Ishikawa (cell line): ENCODE measurements around the gene ADA.

ENCODE experiments used
- CEBPB ChIP-seq: IDR thresholded peaks from 2 replicates; pipeline ENCODE4 v1.6.1; 2012
- EGR1 ChIP-seq: IDR thresholded peaks from 2 replicates; pipeline ENCODE4 v1.6.1; 2012
- EP300 ChIP-seq: IDR thresholded peaks from 2 replicates; pipeline ENCODE4 v1.6.1; 2012; ENCODE audit warnings: borderline replicate concordance
- FOXM1 ChIP-seq: IDR thresholded peaks from 2 replicates; pipeline ENCODE4 v1.6.1; 2012; ENCODE audit warnings: low read depth, borderline replicate concordance
- MAX ChIP-seq: IDR thresholded peaks from 2 replicates; pipeline ENCODE4 v1.6.1; 2012
- RAD21 ChIP-seq: IDR thresholded peaks from 2 replicates; pipeline ENCODE4 v1.6.1; 2012; ENCODE audit warnings: low read depth
- REST ChIP-seq: IDR thresholded peaks from 2 replicates; pipeline ENCODE4 v1.6.1; 2012; ENCODE audit warnings: low read depth, mild to moderate bottlenecking
- TCF12 ChIP-seq: IDR thresholded peaks from 2 replicates; pipeline ENCODE4 v1.6.1; 2012; ENCODE audit warnings: low read depth
- TEAD4 ChIP-seq: IDR thresholded peaks from 2 replicates; pipeline ENCODE4 v1.6.1; 2012
- YY1 ChIP-seq: IDR thresholded peaks from 2 replicates; pipeline ENCODE4 v1.6.1; 2012; ENCODE audit warnings: low read depth

GRCh38 chr20:44614525-44614924, 37.0 kb downstream of the ADA start:
- TF ChIP-seq TCF12 (no peak), MAX (no peak), EP300 (no peak), YY1 (no peak), RAD21 (no peak), EGR1 (no peak), TEAD4 (no peak), REST (no peak), CEBPB (no peak), FOXM1 (no peak)
